Brain pericyte (primary cell): Measurements from ENCODE around the gene SLX4.

Experiments
- DNase-seq: peaks from one replicate; pipeline ENCODE4 v3.0.0-alpha.2; 2012; ENCODE audit warnings: low read depth, low spot score

Gene SLX4

DNA sequence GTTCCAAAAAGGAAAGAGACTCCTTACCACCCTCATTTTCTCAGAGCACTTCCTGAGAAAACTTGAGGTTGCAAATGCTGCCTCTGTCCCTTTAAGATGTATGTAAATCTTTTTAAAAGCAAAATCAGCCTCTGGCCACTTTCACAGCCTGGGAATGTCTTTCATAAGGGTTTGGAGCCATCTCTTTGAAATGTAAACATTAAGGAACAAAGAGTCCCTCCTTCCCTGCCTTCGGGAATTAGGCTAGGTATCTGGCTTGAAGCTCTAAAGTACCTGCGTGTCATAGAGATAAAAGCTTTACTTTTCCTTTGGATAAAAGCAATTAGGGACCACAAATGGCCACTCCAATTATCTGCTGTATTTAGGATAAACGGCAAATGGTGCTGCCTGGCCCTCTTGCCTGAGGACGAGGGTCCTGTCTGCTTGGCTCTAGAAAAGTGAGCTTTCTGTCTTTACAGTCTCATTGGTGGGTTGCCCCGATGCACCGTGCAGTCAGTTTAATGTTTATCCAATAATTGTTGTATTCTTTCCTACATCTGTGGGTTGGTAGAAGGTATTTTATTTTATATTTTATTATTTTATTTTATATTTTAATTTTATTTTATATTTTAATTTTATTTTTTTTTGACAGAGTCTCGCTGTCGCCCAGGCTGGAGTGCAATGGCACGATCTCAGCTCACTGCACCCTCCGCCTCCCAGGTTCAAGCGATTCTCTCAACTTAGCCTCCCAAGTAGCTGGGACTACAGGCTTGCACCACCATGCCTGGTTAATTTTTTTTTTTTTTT, 58.1 kb downstream of the SLX4 start:
- DNase-seq = no peak

DNA sequence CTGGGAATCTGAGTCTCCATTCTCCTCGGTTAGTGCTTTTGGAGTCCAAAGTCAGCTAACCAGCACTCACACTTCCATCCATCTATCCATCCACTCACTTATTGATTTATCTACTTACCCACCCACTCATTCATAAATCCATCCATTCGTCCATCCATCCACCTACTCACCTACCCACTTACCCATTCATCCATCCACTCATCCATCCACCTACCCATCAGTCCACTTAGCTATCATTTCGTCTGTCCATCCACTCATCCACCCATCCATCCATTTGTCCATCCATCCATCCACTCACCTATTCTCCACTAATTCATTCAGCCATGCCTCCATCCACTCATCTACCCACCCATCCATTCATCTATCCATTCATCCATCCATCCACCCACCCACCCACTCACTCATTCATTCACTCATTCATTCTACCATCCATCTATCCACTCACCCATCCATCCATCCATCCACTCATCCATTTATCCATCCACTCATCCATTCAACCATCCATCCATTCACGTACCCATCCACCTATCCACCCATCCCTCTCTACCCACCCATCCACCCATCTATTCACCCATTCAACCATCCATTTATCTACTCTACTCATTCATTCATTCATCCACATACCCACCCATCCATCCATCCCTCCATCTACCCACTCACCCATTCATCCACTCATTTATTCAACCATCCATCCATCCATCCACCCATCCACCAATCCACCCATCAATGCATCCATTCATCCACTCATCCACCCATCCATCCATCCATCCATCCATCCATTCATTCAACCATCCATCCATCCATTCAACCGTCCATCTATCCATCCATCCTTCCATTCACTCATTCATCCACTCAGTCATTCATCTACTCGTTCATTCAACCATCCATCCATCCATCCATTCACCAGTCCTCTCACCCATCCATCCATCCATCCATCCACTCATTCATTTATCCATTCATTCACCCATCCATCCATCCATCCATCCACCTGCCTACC, 60.3 kb downstream of the SLX4 start:
- DNase-seq = no peak

GRCh38 chr16:3549906-3550305, 61.5 kb downstream of the SLX4 start:
- DNase-seq = no peak

GRCh38 chr16:3548859-3549258, 62.5 kb downstream of the SLX4 start:
- no peak for DNase-seq

DNA sequence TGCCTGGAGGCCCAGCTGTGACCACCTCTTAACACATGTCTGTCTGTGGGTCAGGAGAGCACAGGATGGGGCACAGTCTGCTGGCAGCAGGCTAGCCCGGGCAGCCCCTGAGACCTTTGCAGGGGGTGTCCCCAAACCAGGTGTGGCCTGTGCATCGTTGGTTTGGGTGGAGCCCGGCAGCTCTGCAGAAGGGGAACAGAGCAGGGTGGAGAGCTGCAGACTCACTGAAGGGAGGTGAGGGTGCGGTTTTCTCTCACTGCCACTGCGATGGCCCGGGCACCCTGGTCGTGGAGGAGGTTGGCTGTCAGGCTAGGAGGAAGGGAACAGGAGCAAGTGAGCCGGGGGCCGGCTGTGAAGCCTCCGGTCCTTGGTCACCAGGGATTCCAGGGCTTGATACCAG, 63.0 kb downstream of the SLX4 start:
- DNase-seq = no peak

DNA sequence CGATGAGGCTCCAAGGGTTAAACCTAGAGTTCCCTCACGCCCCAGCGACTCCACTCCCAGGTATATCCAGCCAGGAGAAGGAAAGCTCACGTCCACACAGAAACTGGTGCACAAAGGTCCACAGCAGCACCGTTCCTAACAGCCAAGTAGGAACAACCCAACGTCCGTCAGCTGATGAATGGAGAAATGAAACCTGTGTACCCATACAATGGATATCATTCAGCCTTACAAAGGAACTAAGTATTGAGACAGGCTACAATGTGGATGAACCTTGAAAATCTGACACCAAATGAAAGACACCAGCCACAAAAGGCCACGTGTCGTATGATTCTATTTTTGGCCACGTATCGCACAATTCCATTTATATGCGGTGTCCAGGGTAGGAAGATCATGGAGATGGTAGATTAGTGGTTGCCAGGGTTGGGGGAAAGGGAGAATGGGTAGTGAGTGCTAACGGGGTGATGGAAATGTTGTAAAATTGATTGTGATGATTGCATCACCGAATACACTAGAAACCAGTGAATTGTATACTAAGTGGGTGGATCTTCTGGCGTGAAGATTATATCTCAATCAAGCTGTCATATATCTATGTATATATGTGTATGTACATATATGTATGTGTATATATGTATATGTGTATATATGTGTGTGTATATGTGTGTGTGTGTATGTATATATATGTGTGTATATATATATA, 64.3 kb downstream of the SLX4 start:
- DNase-seq = no peak

DNA sequence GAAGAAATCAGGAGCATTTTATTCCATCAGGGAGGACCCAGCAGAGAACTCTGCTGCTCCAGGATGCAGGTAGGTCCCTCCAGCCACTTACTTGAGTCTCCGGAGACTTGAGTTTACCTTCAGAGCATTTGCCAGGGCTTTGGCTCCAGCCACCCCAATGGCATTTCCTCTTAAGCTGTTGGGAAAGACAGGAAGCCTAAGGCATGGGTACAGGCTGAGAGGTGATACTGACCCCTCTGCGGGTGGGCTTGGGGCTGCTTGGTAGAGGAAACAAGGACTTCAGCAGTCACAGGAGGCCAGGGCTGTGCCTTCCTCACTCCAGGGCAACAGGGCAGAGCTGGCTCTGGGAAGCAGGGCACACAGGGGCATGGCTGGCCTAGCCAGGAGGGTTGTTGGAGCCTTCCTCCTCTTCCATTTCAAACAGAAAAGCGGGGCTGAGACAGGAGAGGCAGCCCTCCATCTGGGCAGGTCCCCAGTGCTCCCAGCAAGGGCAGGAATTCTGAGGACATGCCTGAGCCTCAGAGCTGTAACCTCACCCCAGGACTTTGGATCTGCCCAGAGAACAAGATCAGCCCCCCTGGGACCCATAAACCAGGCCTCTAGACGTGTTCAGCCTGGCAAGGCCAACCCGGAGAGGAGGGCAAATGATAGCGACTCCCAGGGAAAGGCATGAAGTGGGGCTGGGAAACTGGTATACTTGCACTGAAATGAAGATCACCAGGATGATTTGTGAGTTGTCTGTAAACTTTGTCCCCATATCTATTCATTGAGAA, 68.6 kb downstream of the SLX4 start:
- no peak for DNase-seq

GRCh38 chr16:3541527-3542155, 69.8 kb downstream of the SLX4 start:
- DNase-seq = no peak

DNA sequence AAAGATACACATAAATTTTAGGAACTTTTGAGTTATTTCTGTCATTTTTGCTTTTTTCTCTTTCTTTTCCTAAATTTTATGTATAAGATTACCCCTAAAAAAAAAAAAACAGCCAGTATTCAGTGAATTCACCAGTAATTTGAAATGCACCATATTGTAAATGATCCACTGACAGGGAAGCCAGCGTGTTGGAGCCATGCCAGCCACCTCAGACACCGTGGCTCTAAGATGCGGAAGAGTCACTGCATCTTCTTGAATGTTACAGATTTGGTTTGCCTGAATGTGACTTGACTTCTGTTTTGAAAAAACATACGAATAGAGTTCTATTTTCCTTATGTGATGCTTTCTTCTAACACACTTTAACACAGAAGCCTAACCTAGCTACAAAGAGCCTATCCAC, 73.2 kb downstream of the SLX4 start:
- DNase-seq = no peak

DNA sequence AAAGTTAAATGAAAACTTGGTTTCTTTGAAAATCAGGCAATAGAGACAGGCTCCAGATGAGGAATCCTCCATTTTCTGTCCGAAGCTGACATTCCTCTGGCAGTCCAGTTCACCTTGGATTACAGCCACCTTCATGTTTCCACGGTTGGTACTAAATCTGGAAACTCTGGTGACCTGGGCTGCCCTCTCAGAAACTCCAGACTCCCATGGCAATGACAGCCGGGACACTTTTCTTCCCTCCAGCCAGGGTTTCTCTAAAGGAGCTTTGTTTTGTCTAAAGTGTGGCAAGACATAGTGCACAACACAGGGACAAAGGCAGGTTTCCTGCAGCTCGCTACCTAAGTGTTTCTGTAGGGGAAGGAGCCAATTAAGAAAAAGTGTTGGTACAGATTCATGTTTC, 74.6 kb downstream of the SLX4 start:
- no peak for DNase-seq

DNA sequence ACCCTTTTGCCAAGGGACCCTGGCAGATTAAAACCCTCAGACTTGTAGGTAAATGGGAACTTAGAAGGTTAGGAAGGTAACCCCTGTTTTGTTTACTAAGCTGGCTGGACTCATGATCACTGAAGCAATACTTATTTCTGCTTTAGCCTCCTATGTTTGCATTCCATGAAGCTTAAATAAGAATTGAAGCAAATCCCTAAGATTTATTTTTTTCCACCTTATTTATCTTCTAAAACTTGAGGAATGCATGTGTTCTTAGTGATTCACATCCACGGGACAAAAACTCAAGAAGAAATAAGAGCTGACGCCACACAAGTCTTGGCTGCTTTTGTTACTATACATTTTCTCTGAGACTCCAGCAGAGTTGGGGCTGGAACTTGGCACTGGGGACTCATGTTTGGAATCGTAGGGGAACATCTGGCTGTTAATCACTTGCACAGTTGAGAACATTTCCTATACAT, 75.1 kb downstream of the SLX4 start:
- DNase-seq = no peak

- no peak for DNase-seq
Observed at GRCh38 chr16:3534126-3534525, 77.3 kb downstream of the SLX4 start.

- no peak for DNase-seq
Observed at GRCh38 chr16:3532741-3533140, 78.7 kb downstream of the SLX4 start.
